Esophagus muscularis mucosa (tissue), 4 donors: ENCODE measurements around the gene ALG11. TPM values are rescaled to one million over a fixed set of nuclear protein-coding genes. Genes with fewer than 3 reads are reported as not detected.
A peak's percentile ranks its signal among the peaks of the same experiment; 100 is the strongest.

Experiments
- DNase-seq: peaks from one replicate; pipeline ENCODE4 v3.0.0-alpha.2; 2017; ENCODE audit errors: extremely low spot score
- H3K27ac ChIP-seq, 4 donors: fragments of 200-600 bp; sonication (generic); replicated peaks in 1 of 4; 1 replicate in 3 of 4; 2 replicates in 1 of 4; pipeline ENCODE4 v1.5.1; 2016 to 2019; ENCODE audit warnings: mild to moderate bottlenecking in 1 of 4
- H3K27me3 ChIP-seq, 4 donors: fragments of 200-600 bp; sonication (generic); one replicate each; pipeline versions ENCODE4 v1.5.1 to v1.6.0; 2016 to 2019
- H3K36me3 ChIP-seq, 4 donors: fragments of 200-600 bp; sonication (generic); one replicate each; pipeline ENCODE4 v1.5.1; 2016 to 2019
- H3K4me1 ChIP-seq, 4 donors: fragments of 200-600 bp; sonication (generic); one replicate each; pipeline ENCODE4 v1.5.1; 2016 to 2019
- H3K4me3 ChIP-seq, 4 donors: fragments of 200-600 bp; sonication (generic); 1 replicate in 2 of 4; 2 replicates in 2 of 4; pipeline ENCODE4 v1.5.1; 2016 to 2019; ENCODE audit warnings: mild to moderate bottlenecking in 4 of 4, moderate library complexity in 1 of 4
- H3K9me3 ChIP-seq, 4 donors: fragments of 200-600 bp; sonication (generic); 1 replicate in 3 of 4; 2 replicates in 1 of 4; pipeline ENCODE4 v1.5.1; 2016 to 2019
- CTCF ChIP-seq, 3 experiments: fragments of 200-600 bp in 2 of 3; fragments of 450-650 bp in 1 of 3; sonication (generic) in 2 of 3; IDR thresholded peaks; one replicate each; pipeline ENCODE4 v1.5.1; 2017 to 2019; ENCODE audit warnings: antibody characterized with exemption in 3 of 3, mild to moderate bottlenecking in 2 of 3, moderate library complexity in 1 of 3
- EP300 ChIP-seq: sonication (generic); formaldehyde crosslinking; IDR thresholded peaks from one replicate; pipeline ENCODE4 v1.6.1; 2017; ENCODE audit warnings: antibody characterized with exemption
- POLR2A ChIP-seq: fragments of 450-650 bp; IDR thresholded peaks from one replicate; pipeline ENCODE4 v1.6.1; 2017; ENCODE audit warnings: antibody characterized with exemption, moderate library complexity, mild to moderate bottlenecking, low read depth
- POLR2AphosphoS5 ChIP-seq, 2 donors: sonication (generic); formaldehyde crosslinking; IDR thresholded peaks; one replicate each; pipeline ENCODE4 v1.6.1; 2017; ENCODE audit warnings: antibody characterized with exemption in 2 of 2
- WGBS: methylation state at CpG from one replicate; pipeline ENCODE4 v1.1.5; 2018; 5-methylcytosine and 5-hydroxymethylcytosine counted together
- intact Hi-C: fragments of 100-400 bp; cut with DNase I; formaldehyde crosslinking; loops from one replicate; pipeline ENCODE4 v1.15.1; 2023
- total RNA-seq, 4 donors: library from RNA; depleted of rRNA; stranded (reverse); fragments of >200 nt; gene quantifications; one replicate each; pipeline versions ENCODE4 v1.1.0 to v1.2.1, GENCODE V29; 2016

The ALG11 gene
- total RNA-seq, 4 donors from 2014 or later: 12.4 to 21.7 (median 16.3) TPM

GRCh38 chr13:51997186-51997585 lies 15.0 kb upstream of the ALG11 start:
- intact Hi-C loops: no loop called here
- no peak for TF ChIP-seq EP300
- no peak for TF ChIP-seq POLR2AphosphoS5 (IDR thresholded peaks at IDR 0.05)
- no peak for TF ChIP-seq POLR2A
- no peak for TF ChIP-seq CTCF (IDR thresholded peaks at IDR 0.05)
- WGBS: 97% methylated on average over 2 of the region's 2 CpGs

GRCh38 chr13:51997641-51998330 lies 14.4 kb upstream of the ALG11 start:
- 81% methylated on average over 8 of the region's 8 CpGs for WGBS
- Histone ChIP-seq H3K27me3 (no peaks in the 10 kb centered on the region), H3K9me3 (no peaks in the 10 kb centered on the region), H3K36me3 (no peaks in the 10 kb centered on the region), H3K27ac (no peak overlapping the region), H3K4me1 (peaks cover 32 to 46% (median 44%) of the 10 kb centered on the region in 4 donors), H3K4me3 (no peak overlapping the region)
- TF ChIP-seq POLR2A (no peak), EP300 (no peak), POLR2AphosphoS5 (IDR thresholded peaks at IDR 0.05) (no peak), CTCF (IDR thresholded peaks at IDR 0.05) (no peak)
- DNase-seq: no peak
- intact Hi-C loops: no loop called here

More at GRCh38 chr13:51997186-51997585, 15.0 kb upstream of the ALG11 start:
- Histone ChIP-seq H3K4me1 (peaks cover 32 to 46% (median 44%) of the 10 kb centered on the region in 4 donors), H3K27ac (no peak overlapping the region), H3K9me3 (no peaks in the 10 kb centered on the region), H3K4me3 (no peak overlapping the region), H3K36me3 (no peaks in the 10 kb centered on the region), H3K27me3 (no peaks in the 10 kb centered on the region)
- DNase-seq: no peak

GRCh38 chr13:51998723-51999509 lies 13.3 kb upstream of the ALG11 start:
- DNase-seq: no peak
- Histone ChIP-seq H3K4me1 (peaks cover 32 to 46% (median 44%) of the 10 kb centered on the region in 4 donors), H3K4me3 (peak overlapping the region; percentile 5 to 30 (median 18)), H3K36me3 (no peaks in the 10 kb centered on the region), H3K27ac (peak overlapping the region; percentile 30 to 64 (median 58)), H3K27me3 (no peaks in the 10 kb centered on the region), H3K9me3 (no peaks in the 10 kb centered on the region)
- intact Hi-C loops: no loop called here
- TF ChIP-seq CTCF (IDR thresholded peaks at IDR 0.05) (no peak), POLR2AphosphoS5 (IDR thresholded peaks at IDR 0.05) (no peak), POLR2A (no peak), EP300 (no peak)
- 29% methylated on average over 6 of the region's 6 CpGs for WGBS

DNA sequence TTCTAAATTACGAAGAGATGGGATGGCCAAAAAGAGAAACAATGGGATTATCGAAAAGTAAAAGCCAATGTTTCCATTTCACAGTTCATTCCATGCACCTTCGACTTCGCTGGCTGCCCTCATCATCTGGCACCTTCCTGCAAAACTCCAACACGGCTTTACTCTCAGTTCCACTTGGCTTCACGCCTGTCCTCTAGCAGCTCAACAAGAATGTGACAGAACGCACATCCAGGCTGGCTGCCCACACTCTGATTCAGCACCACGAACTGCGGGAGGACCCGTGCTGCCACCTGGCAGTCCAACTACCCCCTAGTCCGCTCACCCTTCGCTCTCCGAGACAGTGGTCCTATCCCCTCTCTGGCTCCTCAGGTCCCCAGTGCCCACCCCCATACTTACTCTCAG lies 12.7 kb upstream of the ALG11 start:
- H3K27ac ChIP-seq: peak overlapping the region; percentile 33 to 64 (median 58)
- H3K36me3 ChIP-seq: no peaks in the 10 kb centered on the region
- WGBS: 48% methylated on average over 13 of the region's 13 CpGs
- H3K4me3 ChIP-seq: peak overlapping the region; percentile 5 to 30 (median 18)
- DNase-seq: no peak
- TF ChIP-seq CTCF (IDR thresholded peaks at IDR 0.05): no peak
- TF ChIP-seq POLR2AphosphoS5 (IDR thresholded peaks at IDR 0.05): no peak
- no peak for TF ChIP-seq POLR2A
- no peak for TF ChIP-seq EP300
- no peaks in the 10 kb centered on the region for H3K9me3 ChIP-seq
- H3K4me1 ChIP-seq: peaks cover 30 to 46% (median 44%) of the 10 kb centered on the region in 4 donors
- no peaks in the 10 kb centered on the region for H3K27me3 ChIP-seq
- intact Hi-C loops: no loop called here
